ENCODE results near the gene PICALM. TPM values are rescaled to one million over a fixed set of nuclear protein-coding genes. Genes with fewer than 3 reads are reported as not detected.

Gene PICALM
- total and polyA plus RNA-seq, 2 of the 4 experiments (the other 2 are of a cell fraction): 235 to 453 TPM

GRCh38 chr11:86108191-86108590 is 39.3 kb upstream of the PICALM start:
- H3K56ac ChIP-seq (ENCODE audit: extremely low read depth, insufficient read depth, low read length): no peak overlapping the region
- WGBS, 2 experiments (ENCODE audit: extremely low coverage in 2 of 2, insufficient read length in 1 of 2): 100% methylated on average over 2 of the region's 3 CpGs; no CpG with 5 or more reads in 1 of the 2 experiments

More at GRCh38 chr11:86108191-86108590, 39.3 kb upstream of the PICALM start:
- dilution Hi-C loops (cut with HindIII; ENCODE audit: low sequenced_read_pairs, unreplicated experiment) (no loop called here), intact Hi-C loops (cut with micrococcal nuclease) (no loop called here), in situ Hi-C loops (cut with MboI; ENCODE audit: low sequenced_read_pairs) (no loop called here)
- Histone ChIP-seq H2AFZ (replicated peaks; ENCODE audit: low read length, poor library complexity) (no peak overlapping the region), H2BK15ac (ENCODE audit: low read depth, low read length) (no peak overlapping the region; the same call in 2 of the 3 replicates), H3K4ac (ENCODE audit: low read depth, low read length) (no peak overlapping the region), H2AK5ac (ENCODE audit: low read depth, low read length) (peak overlapping the region; percentile 35; the same call in 1 of the 2 replicates), H4K20me1 (ENCODE audit: insufficient read depth, low read length) (no peaks in the 10 kb centered on the region), H3K4me3 (ENCODE audit: insufficient read depth, low read depth, low read length) (no peak overlapping the region), H4K91ac (ENCODE audit: insufficient read depth, low read depth, low read length) (no peak overlapping the region), H3K4me2 (ENCODE audit: low read depth, low read length) (no peak overlapping the region), H3K9me3 (ENCODE audit: control insufficient read depth, insufficient read depth, low read length) (no peaks in the 10 kb centered on the region), H2BK5ac (ENCODE audit: low read depth, low read length, poor library complexity, severe bottlenecking) (no peak overlapping the region), H2AK9ac (replicated peaks; ENCODE audit: low read depth, low read length, poor library complexity) (no peak overlapping the region), H3K79me1 (ENCODE audit: low read depth in 1 of 2, low read length in 2 of 2) (no peaks in the 10 kb centered on the region), H4K5ac (ENCODE audit: low read depth, low read length) (no peak overlapping the region), H3K36me3 (ENCODE audit: control insufficient read depth, insufficient read depth, low read length) (no peaks in the 10 kb centered on the region), H2BK20ac (ENCODE audit: low read depth, low read length) (no peak overlapping the region), H3K18ac (ENCODE audit: low read depth, low read length) (no peak overlapping the region), H3K14ac (replicated peaks; ENCODE audit: low read depth, low read length) (no peak overlapping the region), H3K27ac (ENCODE audit: insufficient read depth, low read length) (no peak overlapping the region), H3K27me3 (ENCODE audit: control insufficient read depth, insufficient read depth, low read length) (no peaks in the 10 kb centered on the region), H3K23ac (ENCODE audit: low read depth, low read length) (no peak overlapping the region), H2BK120ac (ENCODE audit: low read depth, low read length) (no peak overlapping the region), H3K9me1 (ENCODE audit: insufficient read depth, low read length) (no peaks in the 10 kb centered on the region), H3K4me1 (ENCODE audit: control insufficient read depth, insufficient read depth, low read length) (peaks cover 2% of the 10 kb centered on the region; the same call in 1 of the 2 replicates), H4K8ac (ENCODE audit: low read depth in 2 of 2, low read length in 2 of 2) (no peak overlapping the region), H3K9ac (ENCODE audit: low read depth, low read length) (no peak overlapping the region)
- no peak for DNase-seq
- ChIA-PET POLR2A (ENCODE audit: unreplicated experiment) (no interaction called here), CTCF (no interaction called here)
- BruUV-seq (replicated peaks): no TSS peak
- TF ChIP-seq ELK1 (IDR thresholded peaks at IDR 0.05; ENCODE audit: borderline replicate concordance, low read depth, low read length) (no peak), RFX5 (IDR thresholded peaks at IDR 0.05; ENCODE audit: low read depth, low read length) (no peak), POLR2A (IDR thresholded peaks at IDR 0.05; ENCODE audit: low read depth, low read length) (no peak), RCOR1 (IDR thresholded peaks at IDR 0.05; ENCODE audit: insufficient replicate concordance, low read length) (no peak), CHD1 (IDR thresholded peaks at IDR 0.05; ENCODE audit: low read depth, low read length) (no peak), BHLHE40 (IDR thresholded peaks at IDR 0.05; ENCODE audit: low read depth, low read length) (no peak), CEBPB (IDR thresholded peaks at IDR 0.05; ENCODE audit: low read depth, low read length) (no peak), RAD21 (IDR thresholded peaks at IDR 0.05; ENCODE audit: low read length) (no peak)
- TF ChIP-seq, protein P1, sequence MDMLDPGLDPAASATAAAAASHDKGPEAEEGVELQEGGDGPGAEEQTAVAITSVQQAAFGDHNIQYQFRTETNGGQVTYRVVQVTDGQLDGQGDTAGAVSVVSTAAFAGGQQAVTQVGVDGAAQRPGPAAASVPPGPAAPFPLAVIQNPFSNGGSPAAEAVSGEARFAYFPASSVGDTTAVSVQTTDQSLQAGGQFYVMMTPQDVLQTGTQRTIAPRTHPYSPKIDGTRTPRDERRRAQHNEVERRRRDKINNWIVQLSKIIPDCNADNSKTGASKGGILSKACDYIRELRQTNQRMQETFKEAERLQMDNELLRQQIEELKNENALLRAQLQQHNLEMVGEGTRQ (IDR thresholded peaks at IDR 0.05; ENCODE audit: low read depth, low read length): no peak
- ATAC-seq (ENCODE audit: low read depth): no peak

Data from IMR-90 (cell line).